ENCODE results near the gene PCOLCE2. TPM values are rescaled to one million over a fixed set of nuclear protein-coding genes. Genes with fewer than 3 reads are reported as not detected.

Gene PCOLCE2
- total and polyA plus RNA-seq, 10 of the 15 experiments (the other 5 are each of a cell fraction or from before 2014, with no cell fraction given) = 0.11 to 7.6 (median 0.40) TPM

DNA sequence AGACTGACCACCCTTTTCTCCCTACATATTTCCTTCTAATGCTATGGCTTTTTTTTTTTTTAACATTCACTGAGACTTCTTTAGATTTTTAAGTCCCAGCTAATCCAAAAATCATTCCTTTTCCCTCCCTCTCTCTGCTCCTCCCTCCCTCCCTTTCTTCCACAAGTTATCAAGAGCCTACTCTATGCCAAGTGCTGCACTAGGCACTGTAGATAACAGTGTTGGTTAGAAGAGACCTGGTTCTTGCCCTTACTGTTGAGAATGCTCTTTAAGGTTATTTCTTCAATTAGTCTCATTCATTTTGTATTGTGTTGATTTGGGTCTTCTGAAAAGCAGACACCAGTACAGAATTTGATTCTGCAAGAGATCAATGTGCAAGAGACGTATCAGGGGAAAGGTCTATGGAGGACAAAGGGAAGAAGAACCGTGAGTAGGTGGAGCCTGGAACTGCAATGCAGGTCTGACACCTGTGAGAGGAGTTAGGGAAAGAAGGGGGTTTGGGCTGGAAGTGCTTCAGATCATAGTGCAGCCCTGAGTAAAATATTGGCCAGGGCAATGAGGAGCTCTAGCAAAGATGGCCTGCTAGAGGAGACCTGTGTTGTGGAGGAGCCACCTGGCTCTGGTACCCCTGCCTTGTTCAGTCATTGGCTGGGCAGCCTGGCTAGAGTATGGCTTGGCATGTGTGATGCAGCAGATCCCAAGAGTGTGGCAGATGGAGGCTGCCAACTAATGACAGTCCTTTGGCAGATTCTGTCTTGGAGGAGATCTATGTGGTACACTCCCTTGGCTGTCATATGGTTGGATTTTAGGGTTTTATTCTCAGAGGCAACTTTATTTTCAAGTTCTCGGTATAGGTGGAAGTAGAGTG lies 9.7 kb upstream of the PCOLCE2 start:
- Histone ChIP-seq H3K4me1 (ENCODE audit: control insufficient read depth, insufficient read depth, low read length) (no peaks in the 10 kb centered on the region), H3K9me3 (replicated peaks; ENCODE audit: control insufficient read depth, insufficient read depth, low read length) (no peaks in the 10 kb centered on the region), H2AFZ (ENCODE audit: control insufficient read depth, low read depth, low read length) (no peak overlapping the region), H4K20me1 (ENCODE audit: control insufficient read depth, insufficient read depth) (no peaks in the 10 kb centered on the region), H3K9ac (ENCODE audit: control insufficient read depth, insufficient read depth, low read length) (no peak overlapping the region), H3K4me3 (no peak overlapping the region), H3K79me2 (ENCODE audit: control insufficient read depth, insufficient read depth, low read length) (no peaks in the 10 kb centered on the region), H3K4me2 (ENCODE audit: control insufficient read depth, insufficient read depth) (no peak overlapping the region), H3K27me3 (replicated peaks in 1 of 2; ENCODE audit: control insufficient read depth in 2 of 2, insufficient read depth in 2 of 2, low read length in 1 of 2) (no peaks in the 10 kb centered on the region), H3K27ac (ENCODE audit: control insufficient read depth, insufficient read depth) (no peak overlapping the region), H3K36me3 (ENCODE audit: control insufficient read depth in 2 of 2, insufficient read depth in 2 of 2, low read length in 1 of 2) (no peaks in the 10 kb centered on the region)
- CTCF ChIA-PET = interaction anchor here (0.5 to 0.8 kb wide), 2 partner anchors 32 to 79 kb away, joined by 3 read pairs; no protein-coding TSS in a partner anchor
- TF ChIP-seq SMAD5 (IDR thresholded peaks at IDR 0.05; ENCODE audit: low read depth) (no peak), POLR2AphosphoS2 (IDR thresholded peaks at IDR 0.05; ENCODE audit: low read depth, low read length) (no peak), ASH2L (IDR thresholded peaks at IDR 0.05; ENCODE audit: borderline replicate concordance, low read depth) (no peak), PBX3 (IDR thresholded peaks at IDR 0.05; ENCODE audit: insufficient replicate concordance, low read depth, low read length) (no peak), TCF7 (IDR thresholded peaks at IDR 0.05; ENCODE audit: borderline replicate concordance) (no peak), IKZF2 (IDR thresholded peaks at IDR 0.05) (no peak), STAT3 (IDR thresholded peaks at IDR 0.05; ENCODE audit: low read depth, low read length) (no peak), IRF5 (IDR thresholded peaks at IDR 0.05; ENCODE audit: borderline replicate concordance) (no peak), CHD2 (IDR thresholded peaks at IDR 0.05; ENCODE audit: borderline replicate concordance, low read depth, low read length) (no peak), MYB (IDR thresholded peaks at IDR 0.05; ENCODE audit: borderline replicate concordance, low read depth, low read length) (no peak), RBBP5 (conservative IDR thresholded peaks at IDR 0.05) (no peak), IRF3 (IDR thresholded peaks at IDR 0.05) (no peak), CBX5 (IDR thresholded peaks at IDR 0.05; ENCODE audit: low read depth) (no peak), IKZF1 (conservative IDR thresholded peaks at IDR 0.05) (no peak)
- no TSS peak for BruUV-seq (replicated peaks)
- POLR2A ChIA-PET = no interaction called here
- 27% methylated on average over 3 of the region's 3 CpGs for WGBS (ENCODE audit: insufficient coverage, insufficient replicate concordance, low lambda C conversion rate, missing lambda C conversion rate)
- intact Hi-C loops (cut with micrococcal nuclease; ENCODE audit: unreplicated experiment) = no loop called here
- FAIRE-seq = no peak
- RAD21 ChIA-PET (ENCODE audit: unreplicated experiment) = interaction anchor here (0.9 kb wide), 1 partner anchor 144 kb away, joined by 5 read pairs; no protein-coding TSS in a partner anchor
- in situ Hi-C loops (cut with MboI) = no loop called here
- no peak for ATAC-seq
- DNase-seq (ENCODE audit: low read depth, low spot score) = no peak
- SMC1A ChIA-PET (ENCODE audit: uncharacterized antibody, unreplicated experiment) = no interaction called here

All from GM12878 (cell line).